Measurements from ENCODE around the gene NPAS3. TPM values are rescaled to one million over a fixed set of nuclear protein-coding genes. Genes with fewer than 3 reads are reported as not detected.

NPAS3 gene
- total RNA-seq, 2 experiments from 2014 or later: not detected

GRCh38 chr14:33563191-33563900 lies 624.7 kb downstream of the NPAS3 start:
- Mint-ChIP-seq H3K4me3 (no peak overlapping the region), H3K27ac (no peak overlapping the region), H3K4me1 (ENCODE audit: low read depth) (peaks cover 2% of the 10 kb centered on the region), H3K27me3 (no peaks in the 10 kb centered on the region), H3K9me3 (no peaks in the 10 kb centered on the region), H3K36me3 (ENCODE audit: low read depth) (no peaks in the 10 kb centered on the region)
- no peak for DNase-seq
- ATAC-seq: no peak
- ChIA-PET POLR2A (no interaction called here), CTCF (no interaction called here)
- no peak for TF ChIP-seq CTCF (IDR thresholded peaks at IDR 0.05)
- intact Hi-C loops (cut with micrococcal nuclease): no loop called here

GRCh38 chr14:33563901-33564197 lies 625.2 kb downstream of the NPAS3 start:
- peaks cover 2% of the 10 kb centered on the region for H3K4me1 Mint-ChIP-seq (ENCODE audit: low read depth)
- intact Hi-C loops (cut with micrococcal nuclease): no loop called here
- TF ChIP-seq CTCF (IDR thresholded peaks at IDR 0.05): no peak
- H3K27ac Mint-ChIP-seq: no peak overlapping the region
- ATAC-seq (no peak), DNase-seq (no peak)
- POLR2A ChIA-PET: no interaction called here
- H3K36me3 Mint-ChIP-seq (ENCODE audit: low read depth): no peaks in the 10 kb centered on the region
- H3K9me3 Mint-ChIP-seq: no peaks in the 10 kb centered on the region
- no peaks in the 10 kb centered on the region for H3K27me3 Mint-ChIP-seq
- no peak overlapping the region for H3K4me3 Mint-ChIP-seq
- CTCF ChIA-PET: no interaction called here

GRCh38 chr14:33564774-33565630 lies 626.3 kb downstream of the NPAS3 start:
- Mint-ChIP-seq H3K4me1 (ENCODE audit: low read depth) (peaks cover 2% of the 10 kb centered on the region), H3K4me3 (no peak overlapping the region), H3K27me3 (no peaks in the 10 kb centered on the region), H3K36me3 (ENCODE audit: low read depth) (no peaks in the 10 kb centered on the region), H3K9me3 (no peaks in the 10 kb centered on the region), H3K27ac (no peak overlapping the region)
- POLR2A ChIA-PET: no interaction called here
- intact Hi-C loops (cut with micrococcal nuclease): no loop called here
- no peak for DNase-seq
- CTCF ChIA-PET: interaction anchor here (1.0 kb wide), 1 partner anchor 11 kb away, joined by 3 read pairs; no protein-coding TSS in a partner anchor
- peak; percentile 71 for ATAC-seq
- TF ChIP-seq CTCF (IDR thresholded peaks at IDR 0.05): no peak

DNA sequence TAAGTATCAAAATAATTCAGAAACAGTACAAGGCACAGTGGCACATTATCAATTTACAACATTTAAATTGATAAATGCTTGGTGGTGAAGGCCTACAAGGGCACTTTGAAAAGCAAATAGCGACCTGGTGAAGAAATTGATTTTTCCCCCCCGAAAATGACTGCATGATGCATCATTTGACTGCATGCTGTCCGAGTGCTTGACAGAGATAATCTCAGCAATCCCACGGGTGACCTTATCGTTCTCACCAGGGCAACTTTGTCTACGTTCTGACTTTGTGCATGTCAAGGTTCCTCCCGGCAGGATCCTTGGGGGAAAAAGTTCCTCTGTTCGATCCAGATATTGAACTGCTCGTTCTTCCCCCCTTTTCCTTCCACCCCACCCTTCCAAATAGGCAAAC lies 627.4 kb downstream of the NPAS3 start:
- H3K27me3 Mint-ChIP-seq: no peaks in the 10 kb centered on the region
- no peak overlapping the region for H3K4me3 Mint-ChIP-seq
- TF ChIP-seq CTCF (IDR thresholded peaks at IDR 0.05): no peak
- no peaks in the 10 kb centered on the region for H3K9me3 Mint-ChIP-seq
- intact Hi-C loops (cut with micrococcal nuclease): no loop called here
- no peaks in the 10 kb centered on the region for H3K36me3 Mint-ChIP-seq (ENCODE audit: low read depth)
- H3K27ac Mint-ChIP-seq: no peak overlapping the region
- POLR2A ChIA-PET: interaction anchor here (0.7 kb wide), 1 partner anchor 181 kb away, joined by 3 read pairs; no protein-coding TSS in a partner anchor
- H3K4me1 Mint-ChIP-seq (ENCODE audit: low read depth): peaks cover 2% of the 10 kb centered on the region
- ATAC-seq (no peak), DNase-seq (no peak)
- CTCF ChIA-PET: no interaction called here

GRCh38 chr14:33567023-33567728 lies 628.5 kb downstream of the NPAS3 start:
- no peak for TF ChIP-seq CTCF (IDR thresholded peaks at IDR 0.05)
- no peak overlapping the region for H3K4me3 Mint-ChIP-seq

More at GRCh38 chr14:33567023-33567728, 628.5 kb downstream of the NPAS3 start:
- no peak for ATAC-seq
- Mint-ChIP-seq H3K36me3 (ENCODE audit: low read depth) (no peaks in the 10 kb centered on the region), H3K27ac (no peak overlapping the region), H3K4me1 (ENCODE audit: low read depth) (peaks cover 2% of the 10 kb centered on the region), H3K27me3 (no peaks in the 10 kb centered on the region), H3K9me3 (no peaks in the 10 kb centered on the region)
- ChIA-PET CTCF (no interaction called here), POLR2A (no interaction called here)
- DNase-seq: no peak
- intact Hi-C loops (cut with micrococcal nuclease): no loop called here

All from activated CD8-positive, alpha-beta T cell treated with anti-CD3 and anti-CD28 coated beads for 36 hours (primary cell).